SKM-1 (cell line): Measurements from ENCODE around the gene BMPR1A.
"Not testable (repeated sequence)": the region's sequence is repeated elsewhere in the genome, so short reads cannot be mapped to it uniquely, and the experiment has no call there.

Experiments used
- DNase-seq: peaks from one replicate; lab custom pipeline; 2025; ENCODE audit not compliant: unreplicated experiment; lab: John Stamatoyannopoulos, UW

The BMPR1A gene

GRCh38 chr10:86936661-86937501 is 180.5 kb downstream of the BMPR1A start:
- DNase-seq, result no peak

- DNase-seq, result no peak
Measured at GRCh38 chr10:86937502-86938154, 181.2 kb downstream of the BMPR1A start.

GRCh38 chr10:86938260-86938659 is 181.8 kb downstream of the BMPR1A start:
- DNase-seq, result no peak

GRCh38 chr10:86940076-86940475 is 183.7 kb downstream of the BMPR1A start:
- not testable (repeated sequence) for DNase-seq

- DNase-seq, result no peak
Measured at GRCh38 chr10:86940677-86941076, 184.3 kb downstream of the BMPR1A start.

GRCh38 chr10:86941426-86941825 is 185.0 kb downstream of the BMPR1A start:
- no peak for DNase-seq

- no peak for DNase-seq
Measured at GRCh38 chr10:86941991-86942421, 185.6 kb downstream of the BMPR1A start.

GRCh38 chr10:86942441-86943315 is 186.3 kb downstream of the BMPR1A start:
- DNase-seq, result no peak

- DNase-seq, result no peak
Measured at GRCh38 chr10:86943316-86944030, 187.1 kb downstream of the BMPR1A start.

GRCh38 chr10:86944031-86944419 is 187.6 kb downstream of the BMPR1A start:
- no peak for DNase-seq

- DNase-seq, result no peak
Measured at GRCh38 chr10:86944471-86944870, 188.1 kb downstream of the BMPR1A start.

- no peak for DNase-seq
Measured at GRCh38 chr10:86944907-86945306, 188.5 kb downstream of the BMPR1A start.

- no peak for DNase-seq
Measured at GRCh38 chr10:86945361-86946212, 189.2 kb downstream of the BMPR1A start.

- DNase-seq, result no peak
Measured at GRCh38 chr10:86946213-86947155, 190.1 kb downstream of the BMPR1A start.

GRCh38 chr10:86947806-86948205 is 191.4 kb downstream of the BMPR1A start:
- DNase-seq, result not testable (repeated sequence)

GRCh38 chr10:86950349-86950748 is 193.9 kb downstream of the BMPR1A start:
- no peak for DNase-seq

GRCh38 chr10:86951184-86951761 is 194.9 kb downstream of the BMPR1A start:
- DNase-seq, result no peak

- DNase-seq, result no peak
Measured at GRCh38 chr10:86952106-86952505, 195.7 kb downstream of the BMPR1A start.
